ENCODE results near the gene DTD1.

The DTD1 gene

GRCh38 chr20:18742841-18743240, 155.0 kb downstream of the DTD1 start (continued):
- TF ChIP-seq AEBP2 (tag by site-specific recombination; IDR thresholded peaks at IDR 0.05; ENCODE audit: borderline replicate concordance) = no peak
- TF ChIP-seq ZNF394 (tag by site-specific recombination; IDR thresholded peaks at IDR 0.05; ENCODE audit: borderline replicate concordance) = no peak
- no peak for TF ChIP-seq ZNF248 (tag by site-specific recombination; IDR thresholded peaks at IDR 0.05)
- TF ChIP-seq ZNF121 (tag by site-specific recombination; IDR thresholded peaks at IDR 0.05) = no peak
- TF ChIP-seq ZNF692 (tag by site-specific recombination; IDR thresholded peaks at IDR 0.05) = no peak
- no peak for TF ChIP-seq ZNF416 (tag by site-specific recombination; IDR thresholded peaks at IDR 0.05)
- TF ChIP-seq GLIS1 (tag by site-specific recombination; IDR thresholded peaks at IDR 0.05) = no peak
- TF ChIP-seq BCL6B (tag by site-specific recombination; IDR thresholded peaks at IDR 0.05) = no peak
- no peak for TF ChIP-seq ZFP37 (tag by site-specific recombination; IDR thresholded peaks at IDR 0.05)
- TF ChIP-seq ZNF140 (tag by site-specific recombination; IDR thresholded peaks at IDR 0.05) = no peak
- TF ChIP-seq ZSCAN23 (tag by site-specific recombination; IDR thresholded peaks at IDR 0.05) = no peak
- TF ChIP-seq ZNF239 (tag by site-specific recombination; IDR thresholded peaks at IDR 0.05) = no peak

- Histone ChIP-seq H3K4me1 (ENCODE audit: control insufficient read depth, insufficient read depth, low read length) (no peaks in the 10 kb centered on the region; the same call in 1 of the 2 replicates), H3K9me3 (ENCODE audit: control insufficient read depth, insufficient read depth, low read depth, low read length) (no peaks in the 10 kb centered on the region), H3K27ac (ENCODE audit: extremely low read depth, low read depth, low read length) (no peak overlapping the region), H3K36me3 (ENCODE audit: control insufficient read depth in 2 of 2, insufficient read depth in 1 of 2, low read length in 2 of 2) (peaks cover 0 to 6% of the 10 kb centered on the region in 2 experiments; a peak in 2 of 3 replicates), H3K4me3 (ENCODE audit: low read depth, low read length) (no peak overlapping the region)
- POLR2A ChIA-PET = no interaction called here
- TF ChIP-seq ZBTB21 (tag by site-specific recombination; IDR thresholded peaks at IDR 0.05) (no peak), SCRT1 (tag by site-specific recombination; IDR thresholded peaks at IDR 0.05; ENCODE audit: borderline replicate concordance) (no peak), ZNF426 (tag by site-specific recombination; IDR thresholded peaks at IDR 0.05) (no peak), ZBTB7A (tag by site-specific recombination; IDR thresholded peaks at IDR 0.05; ENCODE audit: low read depth) (no peak), KLF17 (tag by site-specific recombination; IDR thresholded peaks at IDR 0.05) (no peak), ZNF792 (tag by site-specific recombination; IDR thresholded peaks at IDR 0.05) (no peak), ZNF776 (tag by site-specific recombination; IDR thresholded peaks at IDR 0.05; ENCODE audit: borderline replicate concordance) (no peak)
- CTCF ChIA-PET = interaction anchor here (0.6 kb wide), 1 partner anchor 8 kb away, joined by 3 read pairs; no protein-coding TSS in a partner anchor
Measured at GRCh38 chr20:18743665-18744440, 156.0 kb downstream of the DTD1 start.

Data from HEK293 (cell line).